K562 (cell line): ENCODE results near the gene SHISA7. TPM values are rescaled to one million over a fixed set of nuclear protein-coding genes. Genes with fewer than 3 reads are reported as not detected.
"Not testable (repeated sequence)": the region's sequence is repeated elsewhere in the genome, so short reads cannot be mapped to it uniquely, and the experiment has no call there.

ENCODE experiments used
- ATAC-seq: fragments of 200-7000 bp; cut with Tn5 transposase; 3 replicates; pipeline ENCODE4 v1.9.1; 2020; ENCODE audit warnings: moderate library complexity
- BruUV-seq: library from RNA; stranded (reverse); fragments of 400-500 nt; replicated peaks from 2 replicates; lab custom pipeline; 2021; lab: Mats Ljungman, UMichigan
- CTCF ChIA-PET: fragments of 300-600 bp; formaldehyde crosslinking; extraction: SDS; loops from one replicate; lab custom pipeline; 2021; ENCODE audit warnings: low intra/inter-chr PET ratio; lab: Yijun Ruan, JAX
- POLR2A ChIA-PET: fragments of 300-600, 350-650 bp; sonication (Branson Sonifier 250); formaldehyde crosslinking; extraction: SDS; loops from one replicate; lab custom pipeline; 2021; ENCODE audit warnings: antibody characterized with exemption, inconsistent platforms; lab: Yijun Ruan, JAX
- DNase-seq, 4 experiments: peaks; one replicate each; pipeline versions ENCODE4 v3.0.0 to v3.0.0-alpha.2; 2011 to 2018; ENCODE audit warnings: low spot score in 3 of 4, mixed read lengths in 3 of 4; ENCODE audit errors: extremely low read depth in 1 of 4
- FAIRE-seq: peaks from 2 replicates; lab custom pipeline; 2011; peaks lifted over from hg19 to GRCh38; lab: Jason Lieb, UNC
- H2AFZ ChIP-seq: 2 replicates; pipeline ENCODE4 v1.6.0; 2011; ENCODE audit warnings: low read depth, low read length, control low read depth, inconsistent platforms
- H3K27ac ChIP-seq: fragments of 200-600 bp; 3 replicates; pipeline ENCODE4 v1.8.0; 2011; ENCODE audit warnings: low read depth, mild to moderate bottlenecking, control low read depth, inconsistent platforms, low read length, moderate library complexity, mixed read lengths; ENCODE audit errors: extremely low read depth
- H3K27me3 ChIP-seq, 2 experiments: fragments of 300-600 bp in 1 of 2; 2 replicates in 1 of 2; 3 replicates in 1 of 2; pipeline versions ENCODE4 v1.6.0 to v1.8.0; 2011; ENCODE audit warnings: inconsistent platforms in 2 of 2, low read length in 2 of 2, mild to moderate bottlenecking in 1 of 2, mixed read lengths in 1 of 2, moderate library complexity in 1 of 2; ENCODE audit not compliant: control insufficient read depth in 2 of 2, insufficient read depth in 2 of 2
- H3K36me3 ChIP-seq: fragments of 300-600 bp; 3 replicates; pipeline ENCODE4 v1.8.0; 2011; ENCODE audit warnings: mild to moderate bottlenecking, low read length, inconsistent platforms; ENCODE audit not compliant: control insufficient read depth, insufficient read depth
- H3K4me1 ChIP-seq, 2 experiments: fragments of 200-600 bp in 1 of 2; replicated peaks in 1 of 2; 2 replicates in 1 of 2; 3 replicates in 1 of 2; pipeline versions ENCODE4 v1.5.1 to v1.8.0; 2011; ENCODE audit warnings: inconsistent platforms in 2 of 2, low read length in 2 of 2, mild to moderate bottlenecking in 1 of 2, mixed read lengths in 1 of 2, moderate library complexity in 1 of 2; ENCODE audit not compliant: control insufficient read depth in 2 of 2, insufficient read depth in 2 of 2
- H3K4me2 ChIP-seq: 2 replicates; pipeline ENCODE4 v1.6.1; 2011; ENCODE audit warnings: low read length, control low read depth, inconsistent platforms, mixed read lengths; ENCODE audit not compliant: insufficient read depth
- H3K4me3 ChIP-seq: fragments of 200-600 bp; sonication (generic), shearing (Covaris generic); 2 replicates; pipeline ENCODE4 v1.5.1; 2016; ENCODE audit warnings: control low read depth, inconsistent platforms
- H3K79me2 ChIP-seq: fragments of 200-600 bp; 3 replicates; pipeline ENCODE4 v1.8.0; 2011; ENCODE audit warnings: low read length, inconsistent platforms; ENCODE audit not compliant: control insufficient read depth, insufficient read depth
- H3K9ac ChIP-seq, 2 experiments: 2 replicates each; pipeline versions ENCODE4 v1.6.0 to v1.6.1; 2011; ENCODE audit warnings: low read depth in 2 of 2, low read length in 2 of 2, control low read depth in 1 of 2, inconsistent platforms in 1 of 2, mild to moderate bottlenecking in 1 of 2, mixed read lengths in 1 of 2; ENCODE audit not compliant: insufficient read depth in 1 of 2
- H3K9me1 ChIP-seq: one replicate; pipeline ENCODE4 v1.6.0; 2011; ENCODE audit warnings: inconsistent platforms, mild to moderate bottlenecking, low read length, moderate library complexity; ENCODE audit not compliant: control insufficient read depth, insufficient read depth
- H3K9me3 ChIP-seq: replicated peaks from 2 replicates; pipeline ENCODE4 v1.5.1; 2011; ENCODE audit warnings: low read depth, low read length, inconsistent platforms; ENCODE audit not compliant: control insufficient read depth, insufficient read depth
- H4K20me1 ChIP-seq: replicated peaks from 2 replicates; pipeline ENCODE4 v1.6.1; 2011; ENCODE audit warnings: low read length, inconsistent platforms, mixed read lengths; ENCODE audit not compliant: control insufficient read depth, insufficient read depth
- ATF3 ChIP-seq, 2 experiments: fragments of 450-650 bp in 1 of 2; sonication (generic) in 1 of 2; formaldehyde crosslinking in 1 of 2; IDR thresholded peaks in 1 of 2; conservative IDR thresholded peaks in 1 of 2; 2 replicates each; pipeline versions ENCODE4 v1.6.1 to v1.8.1; 2016 to 2023; ENCODE audit warnings: mild to moderate bottlenecking in 2 of 2, moderate library complexity in 2 of 2, inconsistent platforms in 1 of 2, missing genetic modification reagents in 1 of 2
- SIN3A ChIP-seq, 2 experiments: fragments of 150-350 bp in 1 of 2; IDR thresholded peaks; 2 replicates each; pipeline ENCODE4 v1.6.1; 2011 to 2016; ENCODE audit warnings: borderline replicate concordance in 2 of 2, low read depth in 2 of 2, low read length in 2 of 2, mild to moderate bottlenecking in 2 of 2, moderate library complexity in 2 of 2; ENCODE audit not compliant: control insufficient read depth in 1 of 2
- SPI1 ChIP-seq: IDR thresholded peaks from 2 replicates; pipeline ENCODE4 v1.6.1; 2011; ENCODE audit warnings: low read depth, low read length, control low read depth, borderline replicate concordance
- WGBS: fragments of 100-300 bp; shearing (Covaris generic); methylation state at CpG from one replicate; pipeline ENCODE4 v1.1.6; 2016; ENCODE audit warnings: low coverage, mixed read lengths; ENCODE audit not compliant: insufficient coverage; ENCODE audit errors: missing lambda C conversion rate; 5-methylcytosine and 5-hydroxymethylcytosine counted together
- in situ Hi-C: fragments of 300-500 bp; cut with MboI; formaldehyde crosslinking; loops from 4 replicates; pipeline ENCODE4 v1.15.0; 2018; ENCODE audit warnings: inconsistent platforms, mixed read lengths
- intact Hi-C: fragments of 100-400 bp; cut with micrococcal nuclease; formaldehyde crosslinking; loops from 2 replicates; pipeline ENCODE4 v1.14.2; 2022
- polyA plus RNA-seq, 8 experiments: library from polyadenylated mRNA; depleted of rRNA in 4 of 8; stranded (reverse) in 5 of 8; unstranded in 3 of 8; fragments of >200 nt; fragmentation: Nextera tagmentation in 2 of 8; fragmentation: Illumina TruSeq in 1 of 8; extraction: Ambion mirVana in 2 of 8; extraction: Trizol in 1 of 8; gene quantifications; 2 replicates each; pipeline versions ENCODE4 v1.2.1 to v1.2.3, GENCODE V29; 2011 to 2014; ENCODE audit warnings: inconsistent platforms in 1 of 8, missing spikeins in 1 of 8
- total RNA-seq, 7 experiments: library from RNA; depleted of rRNA in 6 of 7; stranded (reverse); fragments of >200 nt in 6 of 7; fragmentation: Illumina TruSeq in 2 of 7; extraction: Trizol in 2 of 7; gene quantifications; 2 replicates each; pipeline versions ENCODE4 v1.2.1 to v1.2.3, GENCODE V29; 2011 to 2021; ENCODE audit warnings: low replicate concordance in 1 of 7

The SHISA7 gene
- total and polyA plus RNA-seq, 9 of the 15 experiments (the other 6 are each of a cell fraction or from before 2014, with no cell fraction given) = 0.01 to 0.40 (median 0.07) TPM

GRCh38 chr19:55423225-55424005, 19.7 kb downstream of the SHISA7 start:
- Histone ChIP-seq H3K27me3 (peaks cover 11% of the 10 kb centered on the region in 2 experiments), H3K4me1 (peaks cover 0 to 9% of the 10 kb centered on the region in 2 experiments; a peak in 2 of 5 replicates), H4K20me1 (no peaks in the 10 kb centered on the region), H3K9ac (no peak overlapping the region; a peak in 1 of 4 replicates), H3K36me3 (no peaks in the 10 kb centered on the region), H3K4me3 (no peak overlapping the region), H3K27ac (no peak overlapping the region), H3K9me1 (no peaks in the 10 kb centered on the region), H3K79me2 (no peaks in the 10 kb centered on the region), H3K9me3 (peaks cover 7% of the 10 kb centered on the region; the same call in 1 of the 2 replicates), H2AFZ (no peak overlapping the region), H3K4me2 (no peak overlapping the region)
- CTCF ChIA-PET = no interaction called here
- DNase-seq (no peak), FAIRE-seq (no peak), ATAC-seq (no peak)
- intact Hi-C loops (no loop called here), in situ Hi-C loops (no loop called here)
- TF ChIP-seq ATF3 (IDR thresholded peaks at IDR 0.05) (0 out of 2 replicates have a peak, but pooled peaks have one; percentile 8), ATF3 (CRISPR knock-in tag; conservative IDR thresholded peaks at IDR 0.05) (no peak), SIN3A (IDR thresholded peaks at IDR 0.05; ENCODE audit: borderline replicate concordance in 2 of 2, control insufficient read depth in 1 of 2, low read depth in 2 of 2, low read length in 2 of 2) (no peak), SPI1 (no peak)
- BruUV-seq = no TSS peak
- POLR2A ChIA-PET = interaction anchor here (1.4 kb wide), 1 partner anchor 16 kb away, joined by 4 read pairs; the partner anchor contains the start of gene UBE2S
- 6% methylated on average over 13 of the region's 13 CpGs for WGBS

GRCh38 chr19:55421281-55421680, 21.8 kb downstream of the SHISA7 start:
- H4K20me1 ChIP-seq, DNase-seq, H3K27ac ChIP-seq, intact Hi-C loops, BruUV-seq, POLR2A ChIA-PET, H3K36me3 ChIP-seq, H3K4me2 ChIP-seq, H3K9me3 ChIP-seq, CTCF ChIA-PET, H3K9ac ChIP-seq, H3K4me1 ChIP-seq, H2AFZ ChIP-seq, ATAC-seq, in situ Hi-C loops, H3K9me1 ChIP-seq, FAIRE-seq, H3K79me2 ChIP-seq, H3K4me3 ChIP-seq: not testable (repeated sequence)
- 16% methylated on average over 4 of the region's 4 CpGs for WGBS
- peaks cover 11% of the 10 kb centered on the region in 2 experiments for H3K27me3 ChIP-seq
